H9 (cell line): Measurements from ENCODE around the gene NBEA. TPM values are rescaled to one million over a fixed set of nuclear protein-coding genes. Genes with fewer than 3 reads are reported as not detected.

Experiments
- DNase-seq: peaks from one replicate; pipeline ENCODE4 v3.0.0-alpha.2; 2017
- H2AFZ ChIP-seq: one replicate; pipeline ENCODE4 v1.6.1; 2013; ENCODE audit warnings: mild to moderate bottlenecking, low read length, control low read depth, moderate library complexity
- H2AK5ac ChIP-seq: 2 replicates; pipeline ENCODE4 v1.6.1; 2013; ENCODE audit warnings: low read length, control low read depth, mixed read lengths; ENCODE audit not compliant: insufficient read length
- H2BK120ac ChIP-seq: one replicate; pipeline ENCODE4 v1.6.1; 2013; ENCODE audit warnings: low read depth, mild to moderate bottlenecking, low read length, control low read depth, inconsistent platforms; ENCODE audit not compliant: poor library complexity, severe bottlenecking
- H2BK12ac ChIP-seq: 2 replicates; pipeline ENCODE4 v1.6.1; 2013; ENCODE audit warnings: low read length, control low read depth, mixed read lengths, low read depth; ENCODE audit not compliant: insufficient read length
- H2BK15ac ChIP-seq: 2 replicates; pipeline ENCODE4 v1.6.1; 2013; ENCODE audit warnings: low read depth, low read length, control low read depth
- H2BK20ac ChIP-seq: one replicate; pipeline ENCODE4 v1.6.1; 2013; ENCODE audit warnings: low read depth, mild to moderate bottlenecking, low read length, control low read depth, inconsistent platforms; ENCODE audit not compliant: poor library complexity, severe bottlenecking
- H2BK5ac ChIP-seq: 2 replicates; pipeline ENCODE4 v1.6.1; 2013; ENCODE audit warnings: low read length, control low read depth, mixed read lengths; ENCODE audit not compliant: insufficient read length
- H3K14ac ChIP-seq: 2 replicates; pipeline ENCODE4 v1.6.1; 2013; ENCODE audit warnings: low read length, control low read depth; ENCODE audit not compliant: insufficient read depth
- H3K18ac ChIP-seq: 2 replicates; pipeline ENCODE4 v1.6.1; 2013; ENCODE audit warnings: low read depth, mild to moderate bottlenecking, mixed read lengths, low read length, control low read depth; ENCODE audit not compliant: insufficient read length
- H3K23ac ChIP-seq: 2 replicates; pipeline ENCODE4 v1.6.1; 2013; ENCODE audit warnings: low read length, control low read depth, mixed read lengths, low read depth; ENCODE audit not compliant: insufficient read length
- H3K23me2 ChIP-seq: 2 replicates; pipeline ENCODE4 v1.6.1; 2013; ENCODE audit warnings: low read depth, mild to moderate bottlenecking, mixed read lengths, low read length, control low read depth; ENCODE audit not compliant: insufficient read length, poor library complexity, severe bottlenecking
- H3K27ac ChIP-seq: 2 replicates; pipeline ENCODE4 v1.5.1; 2013; ENCODE audit warnings: low read length, control low read depth, mixed read lengths, low read depth; ENCODE audit not compliant: insufficient read length
- H3K27me3 ChIP-seq: 2 replicates; pipeline ENCODE4 v1.6.1; 2013; ENCODE audit warnings: low read length, control low read depth, inconsistent platforms; ENCODE audit not compliant: insufficient read depth
- H3K4ac ChIP-seq: 2 replicates; pipeline ENCODE4 v1.6.1; 2013; ENCODE audit warnings: low read depth, mild to moderate bottlenecking, control low read depth, inconsistent platforms, low read length, moderate library complexity
- H3K4me1 ChIP-seq: 2 replicates; pipeline ENCODE4 v1.6.1; 2013; ENCODE audit warnings: low read length, control low read depth, inconsistent platforms; ENCODE audit not compliant: insufficient read depth
- H3K4me2 ChIP-seq: 2 replicates; pipeline ENCODE4 v1.6.1; 2013; ENCODE audit warnings: low read length, control low read depth, mixed read lengths; ENCODE audit not compliant: insufficient read length, insufficient read depth
- H3K56ac ChIP-seq: 2 replicates; pipeline ENCODE4 v1.6.1; 2013; ENCODE audit warnings: low read depth, mild to moderate bottlenecking, mixed read lengths, low read length, control low read depth; ENCODE audit not compliant: insufficient read length
- H3K79me1 ChIP-seq: 2 replicates; pipeline ENCODE4 v1.6.1; 2013; ENCODE audit warnings: low read depth, mild to moderate bottlenecking, moderate library complexity, low read length, control low read depth, inconsistent platforms; ENCODE audit not compliant: insufficient read depth, poor library complexity, severe bottlenecking
- H3K79me2 ChIP-seq: 2 replicates; pipeline ENCODE4 v1.6.1; 2013; ENCODE audit warnings: low read length, control low read depth, inconsistent platforms; ENCODE audit not compliant: insufficient read depth
- H3K9ac ChIP-seq: 2 replicates; pipeline ENCODE4 v1.6.1; 2013; ENCODE audit warnings: low read length, control low read depth, mixed read lengths; ENCODE audit not compliant: insufficient read length; ENCODE audit errors: extremely low read depth
- H3K9me3 ChIP-seq: one replicate; pipeline ENCODE4 v1.6.1; 2013; ENCODE audit warnings: low read depth, low read length, inconsistent platforms; ENCODE audit not compliant: control insufficient read depth
- H3T11ph ChIP-seq: one replicate; pipeline ENCODE4 v1.6.1; 2013; ENCODE audit warnings: mild to moderate bottlenecking, low read length, control low read depth, inconsistent platforms
- H4K20me1 ChIP-seq: one replicate; pipeline ENCODE4 v1.6.1; 2013; ENCODE audit not compliant: control insufficient read depth, insufficient read length, insufficient read depth
- H4K5ac ChIP-seq: 2 replicates; pipeline ENCODE4 v1.6.1; 2013; ENCODE audit warnings: low read depth, mild to moderate bottlenecking, mixed read lengths, low read length, control low read depth; ENCODE audit not compliant: insufficient read length
- H4K8ac ChIP-seq: replicated peaks from 2 replicates; pipeline ENCODE4 v1.6.1; 2013; ENCODE audit warnings: low read length, control low read depth, mixed read lengths, low read depth; ENCODE audit not compliant: insufficient read length
- H4K91ac ChIP-seq: 2 replicates; pipeline ENCODE4 v1.6.1; 2013; ENCODE audit warnings: low read depth, mild to moderate bottlenecking, moderate library complexity, mixed read lengths, low read length, control low read depth; ENCODE audit not compliant: insufficient read length
- H3K27ac Mint-ChIP-seq, 3 experiments: 2 replicates in 2 of 3; 3 replicates in 1 of 3; pipeline ENCODE4 v1.8.0; 2020 to 2021; ENCODE audit warnings: mixed read lengths in 3 of 3, mild to moderate bottlenecking in 1 of 3, moderate library complexity in 1 of 3
- H3K27me3 Mint-ChIP-seq: 2 replicates; pipeline ENCODE4 v1.8.0; 2021; ENCODE audit warnings: low read depth, mild to moderate bottlenecking, moderate library complexity, mixed read lengths
- H3K36me3 Mint-ChIP-seq, 3 experiments: 2 replicates in 2 of 3; 3 replicates in 1 of 3; pipeline ENCODE4 v1.8.0; 2020 to 2021; ENCODE audit warnings: low read depth in 3 of 3, mixed read lengths in 3 of 3; ENCODE audit not compliant: insufficient read depth in 1 of 3
- H3K4me1 Mint-ChIP-seq, 2 experiments: 2 replicates each; pipeline ENCODE4 v1.8.0; 2020; ENCODE audit warnings: mixed read lengths in 2 of 2
- H3K4me3 Mint-ChIP-seq, 2 experiments: 2 replicates in 1 of 2; 3 replicates in 1 of 2; pipeline ENCODE4 v1.8.0; 2020 to 2021; ENCODE audit warnings: mild to moderate bottlenecking in 2 of 2, mixed read lengths in 2 of 2, moderate library complexity in 1 of 2
- H3K9me3 Mint-ChIP-seq, 2 experiments: 2 replicates in 1 of 2; 3 replicates in 1 of 2; pipeline ENCODE4 v1.8.0; 2020; ENCODE audit warnings: mild to moderate bottlenecking in 2 of 2, mixed read lengths in 2 of 2, moderate library complexity in 1 of 2
- CTCF ChIP-seq: fragments of 200-600 bp; sonication (generic); conservative IDR thresholded peaks from 3 replicates; pipeline ENCODE4 v1.8.0; 2021; ENCODE audit warnings: antibody characterized with exemption, mild to moderate bottlenecking
- WGBS: extraction: QIAGEN DNeasy Blood & Tissue Kit; methylation state at CpG from one replicate; pipeline ENCODE4 v1.1.7; 2013; ENCODE audit warnings: missing lambda C conversion rate, low lambda C conversion rate, mixed read lengths; ENCODE audit not compliant: insufficient read length; ENCODE audit errors: extremely low coverage; 5-methylcytosine and 5-hydroxymethylcytosine counted together
- total RNA-seq: library from RNA; stranded (reverse); gene quantifications from 2 replicates; pipeline ENCODE4 v1.2.1, GENCODE V29; 2021

Gene NBEA
- total RNA-seq, 1 experiment from 2014 or later = 17.3 TPM

DNA sequence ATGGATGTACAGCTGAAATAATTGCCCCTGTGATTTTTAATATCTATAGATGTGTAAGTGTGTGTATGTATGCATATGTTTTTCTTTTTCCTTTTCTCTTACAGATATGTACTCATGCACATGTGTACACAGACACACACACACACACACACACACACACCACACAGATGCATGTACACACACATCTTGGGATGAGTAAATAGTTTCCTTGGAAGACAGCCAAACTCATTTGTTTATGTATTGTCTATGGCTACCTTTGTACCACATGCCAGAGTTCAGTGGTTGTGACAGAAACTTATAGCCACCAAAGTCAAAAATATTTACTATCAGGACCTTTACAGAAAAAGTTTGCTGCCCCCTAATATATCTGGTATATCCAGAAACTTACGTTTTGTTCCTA lies 341.8 kb downstream of the NBEA start:
- Histone ChIP-seq H3K27ac (no peak overlapping the region), H3K9me3 (no peaks in the 10 kb centered on the region), H3K79me2 (no peaks in the 10 kb centered on the region), H2BK15ac (no peak overlapping the region), H3K23ac (no peak overlapping the region), H3K79me1 (no peaks in the 10 kb centered on the region), H3K14ac (no peak overlapping the region), H3K4ac (no peak overlapping the region), H2BK12ac (no peak overlapping the region), H3K23me2 (no peaks in the 10 kb centered on the region), H3K9ac (no peak overlapping the region), H4K91ac (no peak overlapping the region), H3K4me2 (no peak overlapping the region), H3T11ph (no peak overlapping the region), H2AK5ac (no peak overlapping the region), H4K20me1 (no peaks in the 10 kb centered on the region), H4K5ac (no peak overlapping the region), H2BK20ac (no peak overlapping the region), H3K27me3 (no peaks in the 10 kb centered on the region), H2AFZ (no peak overlapping the region), H2BK120ac (no peak overlapping the region), H3K4me1 (no peaks in the 10 kb centered on the region), H3K18ac (no peak overlapping the region), H2BK5ac (no peak overlapping the region), H3K56ac (no peak overlapping the region), H4K8ac (no peak overlapping the region)
- Mint-ChIP-seq H3K27me3 (no peaks in the 10 kb centered on the region), H3K4me3 (no peak overlapping the region), H3K9me3 (no peaks in the 10 kb centered on the region), H3K4me1 (peaks cover 0 to 3% of the 10 kb centered on the region in 2 experiments; a peak in 2 of 4 replicates), H3K36me3 (no peaks in the 10 kb centered on the region), H3K27ac (no peak overlapping the region)
- no peak for TF ChIP-seq CTCF
- DNase-seq = no peak
- no CpG with 5 or more reads among the region's 1 CpG for WGBS
